ENCODE data around the gene ST3GAL3.

ST3GAL3 gene

DNA sequence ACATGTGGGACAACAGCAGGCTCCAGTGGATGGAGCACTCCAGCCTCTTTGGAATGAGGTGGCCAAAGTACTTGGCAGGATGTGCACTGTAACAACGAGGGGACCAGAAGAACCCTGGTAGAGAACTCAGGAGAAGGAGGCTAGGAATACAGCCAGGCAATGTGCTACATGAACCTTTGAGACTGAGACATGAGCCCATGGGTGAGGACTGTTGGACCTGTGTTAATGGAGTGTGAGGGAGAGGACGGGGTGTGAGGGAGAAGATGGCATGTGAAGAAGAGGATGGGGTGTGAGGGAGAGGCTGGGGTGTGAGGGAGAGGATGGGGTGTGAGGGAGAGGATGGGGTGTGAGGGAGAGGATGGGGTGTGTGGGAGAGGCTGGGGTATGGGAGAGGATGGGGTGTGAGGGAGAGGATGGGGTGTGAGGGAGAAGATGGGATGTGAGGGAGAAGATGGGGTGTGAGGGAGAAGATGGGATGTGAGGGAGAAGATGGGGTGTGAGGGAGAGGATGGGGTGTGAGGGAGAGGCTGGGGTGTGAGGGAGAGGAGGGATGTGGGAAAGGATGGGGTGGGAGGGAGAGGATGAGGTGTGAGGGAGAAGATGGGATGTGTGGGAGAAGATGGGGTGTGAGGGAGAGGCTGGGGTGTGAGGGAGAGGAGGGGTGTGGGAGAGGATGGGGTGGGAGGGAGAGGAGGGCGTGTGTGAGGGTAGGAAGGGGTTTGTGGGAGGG lies 164.0 kb downstream of the ST3GAL3 start:
- Histone ChIP-seq H3K36me3 (ENCODE audit: control insufficient read depth in 1 of 2, insufficient read depth in 2 of 2, low read length in 2 of 2) (no peaks in the 10 kb centered on the region), H3K27me3 (ENCODE audit: control insufficient read depth in 1 of 2, insufficient read depth in 2 of 2, low read length in 2 of 2) (no peaks in the 10 kb centered on the region), H3K9ac (ENCODE audit: low read depth in 1 of 2, low read length in 2 of 2) (no peak overlapping the region), H3K4me3 (ENCODE audit: low read depth in 1 of 2, low read length in 2 of 2) (no peak overlapping the region), H3K4me1 (ENCODE audit: control insufficient read depth in 1 of 2, insufficient read depth in 2 of 2, low read length in 2 of 2) (peaks cover 4 to 7% of the 10 kb centered on the region in 2 donors), H3K27ac (ENCODE audit: low read depth, low read length) (no peak overlapping the region), H3K9me3 (ENCODE audit: control insufficient read depth in 1 of 2, low read length in 2 of 2) (no peaks in the 10 kb centered on the region)

DNA sequence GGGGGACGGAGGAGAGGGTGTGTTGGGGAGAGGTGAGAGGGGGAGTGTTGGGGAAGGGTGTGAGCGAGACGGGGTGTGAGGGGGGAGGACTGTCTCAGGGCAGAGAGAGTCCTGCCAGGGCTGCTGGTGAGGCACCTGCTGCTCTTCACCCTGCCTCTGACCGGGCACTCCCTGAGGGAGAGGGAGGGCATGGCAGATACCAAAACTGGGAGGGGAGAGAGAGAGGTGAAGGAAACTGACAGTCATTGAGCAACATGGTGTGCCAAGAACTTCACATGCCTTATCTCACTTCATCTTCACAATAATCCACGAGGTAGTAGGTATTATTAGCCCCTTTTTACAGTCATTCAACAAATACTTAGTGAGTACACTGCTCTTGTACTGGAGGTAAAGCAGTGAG lies 164.9 kb downstream of the ST3GAL3 start:
- no peaks in the 10 kb centered on the region for H3K36me3 ChIP-seq (ENCODE audit: control insufficient read depth in 1 of 2, insufficient read depth in 2 of 2, low read length in 2 of 2)
- no peak overlapping the region for H3K4me3 ChIP-seq (ENCODE audit: low read depth in 1 of 2, low read length in 2 of 2)
- no peak overlapping the region for H3K9ac ChIP-seq (ENCODE audit: low read depth in 1 of 2, low read length in 2 of 2)
- H3K27ac ChIP-seq (ENCODE audit: low read depth, low read length): no peak overlapping the region
- H3K9me3 ChIP-seq (ENCODE audit: control insufficient read depth in 1 of 2, low read length in 2 of 2): no peaks in the 10 kb centered on the region
- peaks cover 4 to 7% of the 10 kb centered on the region in 2 donors for H3K4me1 ChIP-seq (ENCODE audit: control insufficient read depth in 1 of 2, insufficient read depth in 2 of 2, low read length in 2 of 2)
- no peaks in the 10 kb centered on the region for H3K27me3 ChIP-seq (ENCODE audit: control insufficient read depth in 1 of 2, insufficient read depth in 2 of 2, low read length in 2 of 2)

DNA sequence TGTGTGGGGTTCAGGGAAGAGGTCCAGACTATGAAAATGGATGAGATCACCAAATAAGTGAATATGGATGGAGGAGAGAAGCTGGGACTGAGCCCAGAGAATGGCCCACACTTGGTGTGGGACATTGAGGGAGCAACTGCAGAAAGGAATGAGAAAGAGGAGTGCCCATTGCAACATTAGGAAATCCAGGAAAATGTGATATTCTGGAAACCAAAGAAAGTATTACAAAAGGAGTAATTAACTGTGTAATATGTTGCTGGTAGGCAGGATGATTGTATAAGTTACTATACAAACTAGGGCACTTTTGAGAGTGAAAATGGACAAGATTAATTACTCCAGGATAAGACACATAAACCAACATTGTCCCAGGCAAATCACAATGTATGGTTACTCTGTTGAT lies 166.5 kb downstream of the ST3GAL3 start:
- Histone ChIP-seq H3K9me3 (ENCODE audit: control insufficient read depth in 1 of 2, low read length in 2 of 2) (no peaks in the 10 kb centered on the region), H3K27ac (ENCODE audit: low read depth, low read length) (no peak overlapping the region), H3K27me3 (ENCODE audit: control insufficient read depth in 1 of 2, insufficient read depth in 2 of 2, low read length in 2 of 2) (no peaks in the 10 kb centered on the region), H3K4me3 (ENCODE audit: low read depth in 1 of 2, low read length in 2 of 2) (no peak overlapping the region), H3K9ac (ENCODE audit: low read depth in 1 of 2, low read length in 2 of 2) (no peak overlapping the region), H3K4me1 (ENCODE audit: control insufficient read depth in 1 of 2, insufficient read depth in 2 of 2, low read length in 2 of 2) (peaks cover 4% of the 10 kb centered on the region in 2 donors), H3K36me3 (ENCODE audit: control insufficient read depth in 1 of 2, insufficient read depth in 2 of 2, low read length in 2 of 2) (no peaks in the 10 kb centered on the region)

DNA sequence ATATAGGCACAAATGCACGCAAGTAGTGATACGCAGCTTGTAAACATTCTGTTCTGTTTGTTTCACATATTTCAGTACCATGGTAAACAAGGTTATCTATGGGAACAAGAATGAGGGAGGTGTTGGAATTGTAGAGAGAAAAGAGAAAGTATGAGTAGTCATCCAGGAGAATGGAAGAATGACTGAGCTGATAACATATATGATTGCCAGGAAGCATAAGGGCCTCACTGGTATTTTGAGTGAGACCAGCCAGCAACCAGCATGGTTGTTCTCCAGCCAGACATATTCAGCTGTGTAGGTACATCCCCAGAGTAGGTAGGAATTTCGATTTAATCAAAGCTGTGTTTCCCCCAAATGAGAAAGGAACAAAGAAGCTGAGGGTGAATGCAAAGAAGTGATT lies 167.4 kb downstream of the ST3GAL3 start:
- H3K4me1 ChIP-seq (ENCODE audit: control insufficient read depth in 1 of 2, insufficient read depth in 2 of 2, low read length in 2 of 2): peaks cover 4% of the 10 kb centered on the region in 2 donors

DNA sequence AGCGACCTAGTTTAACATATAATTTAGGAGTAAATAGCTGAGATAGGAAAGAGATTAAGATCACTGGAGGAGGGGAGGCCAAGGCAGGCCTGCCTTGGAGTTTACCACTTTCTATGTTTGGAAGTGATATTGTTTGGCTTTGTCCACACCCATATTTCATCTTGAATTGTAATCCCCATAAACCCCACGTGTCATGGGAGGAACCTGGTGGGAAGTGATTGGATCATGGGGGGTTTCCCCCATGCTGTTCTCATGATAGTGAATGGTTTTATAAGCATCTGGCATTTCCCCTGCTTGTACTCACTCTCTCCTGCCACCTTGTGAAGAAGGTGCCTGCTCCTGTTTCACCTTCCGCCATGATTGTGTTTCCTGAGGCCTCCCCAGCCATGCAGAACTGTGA lies 168.0 kb downstream of the ST3GAL3 start:
- no peaks in the 10 kb centered on the region for H3K9me3 ChIP-seq (ENCODE audit: control insufficient read depth in 1 of 2, low read length in 2 of 2)
- no peaks in the 10 kb centered on the region for H3K27me3 ChIP-seq (ENCODE audit: control insufficient read depth in 1 of 2, insufficient read depth in 2 of 2, low read length in 2 of 2)
- peaks cover 4% of the 10 kb centered on the region in 2 donors for H3K4me1 ChIP-seq (ENCODE audit: control insufficient read depth in 1 of 2, insufficient read depth in 2 of 2, low read length in 2 of 2)
- H3K27ac ChIP-seq (ENCODE audit: low read depth, low read length): no peak overlapping the region
- no peak overlapping the region for H3K9ac ChIP-seq (ENCODE audit: low read depth in 1 of 2, low read length in 2 of 2)
- no peak overlapping the region for H3K4me3 ChIP-seq (ENCODE audit: low read depth in 1 of 2, low read length in 2 of 2)
- no peaks in the 10 kb centered on the region for H3K36me3 ChIP-seq (ENCODE audit: control insufficient read depth in 1 of 2, insufficient read depth in 2 of 2, low read length in 2 of 2)

More for the DNA sequence above, 167.4 kb downstream of the ST3GAL3 start:
- no peak overlapping the region for H3K4me3 ChIP-seq (ENCODE audit: low read depth in 1 of 2, low read length in 2 of 2)
- H3K36me3 ChIP-seq (ENCODE audit: control insufficient read depth in 1 of 2, insufficient read depth in 2 of 2, low read length in 2 of 2): no peaks in the 10 kb centered on the region
- H3K9me3 ChIP-seq (ENCODE audit: control insufficient read depth in 1 of 2, low read length in 2 of 2): no peaks in the 10 kb centered on the region
- no peaks in the 10 kb centered on the region for H3K27me3 ChIP-seq (ENCODE audit: control insufficient read depth in 1 of 2, insufficient read depth in 2 of 2, low read length in 2 of 2)
- H3K9ac ChIP-seq (ENCODE audit: low read depth in 1 of 2, low read length in 2 of 2): no peak overlapping the region
- H3K27ac ChIP-seq (ENCODE audit: low read depth, low read length): no peak overlapping the region

DNA sequence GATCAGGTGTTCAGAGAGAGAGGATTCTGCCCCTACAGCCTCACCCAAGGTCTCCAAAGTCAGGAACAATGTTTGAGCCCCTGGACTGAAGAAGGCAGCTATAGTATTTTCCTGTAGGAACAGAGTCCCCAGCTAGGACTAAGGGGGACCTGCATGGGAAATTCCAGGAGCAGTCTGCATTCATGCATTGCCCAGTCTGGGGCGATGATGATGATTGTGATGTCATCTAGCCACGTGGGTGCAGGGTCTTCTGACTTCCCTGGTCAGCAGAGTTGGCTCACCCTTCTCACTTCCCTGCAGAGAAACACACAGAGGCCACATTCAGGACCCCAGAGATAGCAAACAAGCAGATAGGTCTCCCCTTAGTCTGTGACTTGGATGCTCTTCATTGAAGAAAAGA lies 169.8 kb downstream of the ST3GAL3 start:
- Histone ChIP-seq H3K27me3 (ENCODE audit: control insufficient read depth in 1 of 2, insufficient read depth in 2 of 2, low read length in 2 of 2) (no peaks in the 10 kb centered on the region), H3K4me3 (ENCODE audit: low read depth in 1 of 2, low read length in 2 of 2) (no peak overlapping the region), H3K9me3 (ENCODE audit: control insufficient read depth in 1 of 2, low read length in 2 of 2) (no peaks in the 10 kb centered on the region), H3K9ac (ENCODE audit: low read depth in 1 of 2, low read length in 2 of 2) (no peak overlapping the region), H3K4me1 (ENCODE audit: control insufficient read depth in 1 of 2, insufficient read depth in 2 of 2, low read length in 2 of 2) (peaks cover 4% of the 10 kb centered on the region in 2 donors), H3K36me3 (ENCODE audit: control insufficient read depth in 1 of 2, insufficient read depth in 2 of 2, low read length in 2 of 2) (no peaks in the 10 kb centered on the region), H3K27ac (ENCODE audit: low read depth, low read length) (no peak overlapping the region)

DNA sequence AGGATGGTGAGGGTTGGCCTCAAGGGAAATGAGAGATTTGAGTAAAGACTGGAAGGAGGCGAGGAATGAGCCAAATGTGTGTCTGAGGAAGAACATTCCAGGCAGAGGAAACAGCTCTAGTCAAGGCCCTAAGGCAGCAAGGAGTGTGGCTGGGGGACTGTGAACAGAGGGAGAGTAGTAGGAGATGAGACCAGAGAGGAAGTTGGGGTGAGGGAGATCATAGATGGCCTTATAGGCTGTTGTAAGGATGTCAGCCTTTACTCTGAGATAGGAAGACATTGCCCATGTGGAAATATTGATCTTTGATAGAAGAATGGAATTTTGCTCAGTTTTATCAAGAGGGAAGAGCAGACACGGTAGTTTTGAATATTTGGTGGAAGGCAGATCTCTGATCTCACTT lies 171.1 kb downstream of the ST3GAL3 start:
- Histone ChIP-seq H3K9ac (ENCODE audit: low read depth in 1 of 2, low read length in 2 of 2) (no peak overlapping the region), H3K36me3 (ENCODE audit: control insufficient read depth in 1 of 2, insufficient read depth in 2 of 2, low read length in 2 of 2) (no peaks in the 10 kb centered on the region), H3K4me3 (ENCODE audit: low read depth in 1 of 2, low read length in 2 of 2) (no peak overlapping the region)

DNA sequence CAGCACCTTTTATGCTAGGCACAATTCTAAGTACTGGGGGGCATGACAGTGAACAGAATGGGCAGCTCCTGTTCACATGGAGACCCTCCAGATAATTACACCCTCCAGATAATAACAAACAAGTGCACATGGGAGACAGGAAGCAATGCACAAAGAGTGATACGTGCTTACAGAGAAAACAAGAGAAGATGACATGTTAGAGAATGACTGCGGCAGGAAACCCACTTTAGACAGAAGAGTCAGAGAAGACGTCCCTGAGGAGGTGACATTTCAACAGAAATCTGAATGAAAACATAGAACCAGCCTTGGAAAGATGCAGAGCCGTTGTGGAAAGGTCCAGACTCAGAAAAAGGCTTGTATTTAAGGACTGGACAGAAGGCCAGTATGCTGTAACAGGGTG lies 171.5 kb downstream of the ST3GAL3 start:
- Histone ChIP-seq H3K27ac (ENCODE audit: low read depth, low read length) (no peak overlapping the region), H3K9ac (ENCODE audit: low read depth in 1 of 2, low read length in 2 of 2) (no peak overlapping the region), H3K9me3 (ENCODE audit: control insufficient read depth in 1 of 2, low read length in 2 of 2) (no peaks in the 10 kb centered on the region), H3K36me3 (ENCODE audit: control insufficient read depth in 1 of 2, insufficient read depth in 2 of 2, low read length in 2 of 2) (no peaks in the 10 kb centered on the region), H3K4me3 (ENCODE audit: low read depth in 1 of 2, low read length in 2 of 2) (no peak overlapping the region), H3K4me1 (ENCODE audit: control insufficient read depth in 1 of 2, insufficient read depth in 2 of 2, low read length in 2 of 2) (no peaks in the 10 kb centered on the region), H3K27me3 (ENCODE audit: control insufficient read depth in 1 of 2, insufficient read depth in 2 of 2, low read length in 2 of 2) (no peaks in the 10 kb centered on the region)

More for the DNA sequence above, 171.1 kb downstream of the ST3GAL3 start:
- Histone ChIP-seq H3K27ac (ENCODE audit: low read depth, low read length) (no peak overlapping the region), H3K4me1 (ENCODE audit: control insufficient read depth in 1 of 2, insufficient read depth in 2 of 2, low read length in 2 of 2) (no peaks in the 10 kb centered on the region), H3K9me3 (ENCODE audit: control insufficient read depth in 1 of 2, low read length in 2 of 2) (no peaks in the 10 kb centered on the region), H3K27me3 (ENCODE audit: control insufficient read depth in 1 of 2, insufficient read depth in 2 of 2, low read length in 2 of 2) (no peaks in the 10 kb centered on the region)

DNA sequence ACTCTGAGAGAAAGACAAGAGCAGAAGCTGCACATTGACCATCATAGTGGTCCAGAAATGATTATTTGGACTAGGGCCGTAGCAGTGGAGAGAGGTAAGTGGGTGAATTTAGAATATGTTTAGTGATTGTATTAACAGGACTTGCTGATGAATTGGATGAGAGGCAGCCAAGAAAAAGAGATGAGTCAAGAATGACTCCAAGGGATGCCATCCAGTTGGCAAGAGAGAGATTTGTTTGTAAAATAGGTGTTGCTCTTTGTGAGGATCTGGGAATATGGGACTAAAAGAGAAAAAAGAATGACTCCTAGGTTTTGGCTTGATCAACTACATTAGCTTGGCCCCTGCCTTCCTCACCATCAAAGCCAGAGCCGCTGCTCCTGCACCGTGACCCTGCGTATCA lies 172.1 kb downstream of the ST3GAL3 start:
- Histone ChIP-seq H3K27ac (ENCODE audit: low read depth, low read length) (no peak overlapping the region), H3K4me1 (ENCODE audit: control insufficient read depth in 1 of 2, insufficient read depth in 2 of 2, low read length in 2 of 2) (no peaks in the 10 kb centered on the region), H3K4me3 (ENCODE audit: low read depth in 1 of 2, low read length in 2 of 2) (no peak overlapping the region), H3K27me3 (ENCODE audit: control insufficient read depth in 1 of 2, insufficient read depth in 2 of 2, low read length in 2 of 2) (no peaks in the 10 kb centered on the region), H3K9ac (ENCODE audit: low read depth in 1 of 2, low read length in 2 of 2) (no peak overlapping the region), H3K9me3 (ENCODE audit: control insufficient read depth in 1 of 2, low read length in 2 of 2) (no peaks in the 10 kb centered on the region), H3K36me3 (ENCODE audit: control insufficient read depth in 1 of 2, insufficient read depth in 2 of 2, low read length in 2 of 2) (no peaks in the 10 kb centered on the region)

DNA sequence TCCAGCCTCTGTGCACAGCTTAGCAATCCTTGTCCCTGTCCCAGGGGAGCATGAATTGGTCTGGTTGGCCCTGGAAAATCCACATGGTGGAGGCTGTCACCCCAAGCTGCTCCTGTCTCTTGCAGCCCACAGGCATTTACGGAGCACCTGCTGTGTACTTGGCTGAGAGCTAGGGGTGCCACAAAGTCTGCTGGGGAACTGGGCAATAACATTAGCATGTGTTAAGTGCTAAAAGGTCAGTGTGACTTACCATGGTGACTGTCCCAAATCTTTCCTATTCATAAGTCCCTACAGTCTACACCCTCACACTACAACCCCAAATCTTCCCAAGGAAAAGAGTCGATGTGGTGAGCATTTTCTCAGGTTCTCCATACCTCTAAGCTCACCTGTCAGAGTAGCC lies 172.7 kb downstream of the ST3GAL3 start:
- Histone ChIP-seq H3K27ac (ENCODE audit: low read depth, low read length) (no peak overlapping the region), H3K4me1 (ENCODE audit: control insufficient read depth in 1 of 2, insufficient read depth in 2 of 2, low read length in 2 of 2) (no peaks in the 10 kb centered on the region), H3K9me3 (ENCODE audit: control insufficient read depth in 1 of 2, low read length in 2 of 2) (no peaks in the 10 kb centered on the region), H3K36me3 (ENCODE audit: control insufficient read depth in 1 of 2, insufficient read depth in 2 of 2, low read length in 2 of 2) (no peaks in the 10 kb centered on the region), H3K27me3 (ENCODE audit: control insufficient read depth in 1 of 2, insufficient read depth in 2 of 2, low read length in 2 of 2) (no peaks in the 10 kb centered on the region), H3K9ac (ENCODE audit: low read depth in 1 of 2, low read length in 2 of 2) (no peak overlapping the region), H3K4me3 (ENCODE audit: low read depth in 1 of 2, low read length in 2 of 2) (no peak overlapping the region)
